ENCODE results near the gene GPC1. TPM values are rescaled to one million over a fixed set of nuclear protein-coding genes. Genes with fewer than 3 reads are reported as not detected.
A peak's percentile ranks its signal among the peaks of the same experiment; 100 is the strongest.
"Not testable (repeated sequence)": the region's sequence is repeated elsewhere in the genome, so short reads cannot be mapped to it uniquely, and the experiment has no call there.

The GPC1 gene
- total RNA-seq (100 to 1,000 TPM in 2 of 4 donors, 10 to 100 TPM in 2; 75.8 to 107 (median 94.8) TPM), polyA plus RNA-seq (118 TPM)
- long read RNA-seq, donor 1, transcript GPC1-201 (9 exons, 3,713 nt): major isoform, 366 of 502 reads
- long read RNA-seq, donor 1, partial matches to known transcripts: 50 of 502 reads
- long read RNA-seq, donor 1, other reads (novel, unspliced or antisense): 86 of 502 reads
- long read RNA-seq, donor 2, transcript GPC1-201 (9 exons, 3,713 nt): major isoform, 227 of 285 reads
- long read RNA-seq, donor 2, partial matches to known transcripts: 34 of 285 reads
- long read RNA-seq, donor 2, other reads (novel, unspliced or antisense): 24 of 285 reads
- long read RNA-seq, donor 3, transcript GPC1-201 (9 exons, 3,713 nt): major isoform, 44 of 153 reads
- long read RNA-seq, donor 3, partial matches to known transcripts: 106 of 153 reads
- long read RNA-seq, donor 3, other reads (novel, unspliced or antisense): 3 of 153 reads
- long read RNA-seq, donor 4, transcript GPC1-201 (9 exons, 3,713 nt): major isoform, 186 of 243 reads
- long read RNA-seq, donor 4, partial matches to known transcripts: 53 of 243 reads
- long read RNA-seq, donor 4, other reads (novel, unspliced or antisense): 4 of 243 reads

GRCh38 chr2:240435457-240435947 is at the start of gene GPC1:
Gene GPC1, plus strand, starts transcription at chr2:240435663. Its CDS starts 256 bp downstream, at chr2:240435919.
- peak within 1 kb of the TSS; percentile 68 for H3K27ac ChIP-seq (ENCODE audit: low read length)
- under 1% methylated on average over 76 of the region's 77 CpGs for WGBS
- no peaks in the 10 kb centered on the region for H3K27me3 ChIP-seq (ENCODE audit: control insufficient read depth, insufficient read depth)
- ATAC-seq (peak; percentile 53 to 79), DNase-seq (peak; percentile 76 to 90 (median 90))
- H3K4me3 ChIP-seq (ENCODE audit: low read length): peak within 1 kb of the TSS; percentile 76
- no peaks in the 10 kb centered on the region for H3K9me3 ChIP-seq (ENCODE audit: control insufficient read depth, low read length)
- intact Hi-C loops (cut with DNase I): loop anchor here in 2 of 4 donors (5.0 to 10.0 kb wide), 3 partner anchors 61 to 141 kb away; no protein-coding TSS in a partner anchor
- no peaks in the 10 kb centered on the region for H3K4me1 ChIP-seq (ENCODE audit: control insufficient read depth, insufficient read depth, low read length)

GRCh38 chr2:240386326-240386725 is 49.1 kb upstream of the GPC1 start:
- ATAC-seq: no peak

GRCh38 chr2:240386743-240387142 is 48.7 kb upstream of the GPC1 start:
- DNase-seq; H3K27me3 ChIP-seq (ENCODE audit: control insufficient read depth, insufficient read depth); ATAC-seq; H3K4me3 ChIP-seq (ENCODE audit: low read length); H3K27ac ChIP-seq (ENCODE audit: low read length); H3K9me3 ChIP-seq (ENCODE audit: control insufficient read depth, low read length); H3K4me1 ChIP-seq (ENCODE audit: control insufficient read depth, insufficient read depth, low read length); intact Hi-C loops (cut with DNase I): not testable (repeated sequence)
- WGBS: 93% methylated on average over 4 of the region's 4 CpGs

More at GRCh38 chr2:240386326-240386725, 49.1 kb upstream of the GPC1 start:
- no peaks in the 10 kb centered on the region for H3K4me1 ChIP-seq (ENCODE audit: control insufficient read depth, insufficient read depth, low read length)
- intact Hi-C loops (cut with DNase I): no loop called here
- peak in 2 of 3 donors; percentile 28 to 43 for DNase-seq
- H3K27me3 ChIP-seq (ENCODE audit: control insufficient read depth, insufficient read depth): no peaks in the 10 kb centered on the region
- no peak overlapping the region for H3K27ac ChIP-seq (ENCODE audit: low read length)
- 87% methylated on average over 12 of the region's 12 CpGs for WGBS
- H3K4me3 ChIP-seq (ENCODE audit: low read length): no peak overlapping the region
- no peaks in the 10 kb centered on the region for H3K9me3 ChIP-seq (ENCODE audit: control insufficient read depth, low read length)

GRCh38 chr2:240387325-240387668 is 48.2 kb upstream of the GPC1 start:
- no peak overlapping the region for H3K27ac ChIP-seq (ENCODE audit: low read length)

GRCh38 chr2:240387669-240388358 is 47.6 kb upstream of the GPC1 start:
- Histone ChIP-seq H3K27me3 (ENCODE audit: control insufficient read depth, insufficient read depth) (no peaks in the 10 kb centered on the region), H3K9me3 (ENCODE audit: control insufficient read depth, low read length) (no peaks in the 10 kb centered on the region), H3K4me1 (ENCODE audit: control insufficient read depth, insufficient read depth, low read length) (no peaks in the 10 kb centered on the region), H3K27ac (ENCODE audit: low read length) (no peak overlapping the region), H3K4me3 (ENCODE audit: low read length) (no peak overlapping the region)
- DNase-seq (peak; percentile 74 to 82 (median 81)), ATAC-seq (peak; percentile 40 to 70)
- intact Hi-C loops (cut with DNase I): no loop called here
- WGBS: 56% methylated on average over 16 of the region's 16 CpGs

More at GRCh38 chr2:240387325-240387668, 48.2 kb upstream of the GPC1 start:
- DNase-seq (no peak), ATAC-seq (no peak)
- intact Hi-C loops (cut with DNase I): no loop called here
- H3K9me3 ChIP-seq (ENCODE audit: control insufficient read depth, low read length): no peaks in the 10 kb centered on the region
- H3K27me3 ChIP-seq (ENCODE audit: control insufficient read depth, insufficient read depth): no peaks in the 10 kb centered on the region
- 53% methylated on average over 9 of the region's 9 CpGs for WGBS
- H3K4me1 ChIP-seq (ENCODE audit: control insufficient read depth, insufficient read depth, low read length): no peaks in the 10 kb centered on the region
- H3K4me3 ChIP-seq (ENCODE audit: low read length): no peak overlapping the region

- Histone ChIP-seq H3K4me3 (ENCODE audit: low read length) (no peak overlapping the region), H3K4me1 (ENCODE audit: control insufficient read depth, insufficient read depth, low read length) (no peaks in the 10 kb centered on the region), H3K9me3 (ENCODE audit: control insufficient read depth, low read length) (no peaks in the 10 kb centered on the region), H3K27ac (ENCODE audit: low read length) (no peak overlapping the region), H3K27me3 (ENCODE audit: control insufficient read depth, insufficient read depth) (no peaks in the 10 kb centered on the region)
- intact Hi-C loops (cut with DNase I): no loop called here
- DNase-seq: peak; percentile 6 to 48 (median 44)
- no peak for ATAC-seq
- 92% methylated on average over 21 of the region's 21 CpGs for WGBS
Observed at GRCh38 chr2:240388471-240389301, 46.8 kb upstream of the GPC1 start.

- Histone ChIP-seq H3K27ac (ENCODE audit: low read length) (no peak overlapping the region), H3K4me3 (ENCODE audit: low read length) (no peak overlapping the region), H3K27me3 (ENCODE audit: control insufficient read depth, insufficient read depth) (no peaks in the 10 kb centered on the region), H3K4me1 (ENCODE audit: control insufficient read depth, insufficient read depth, low read length) (no peaks in the 10 kb centered on the region), H3K9me3 (ENCODE audit: control insufficient read depth, low read length) (no peaks in the 10 kb centered on the region)
- intact Hi-C loops (cut with DNase I): no loop called here
- ATAC-seq (no peak), DNase-seq (peak in 1 of 3 donors; percentile 28)
- 92% methylated on average over 6 of the region's 6 CpGs for WGBS
Observed at GRCh38 chr2:240389302-240389805, 46.1 kb upstream of the GPC1 start.

- H3K27me3 ChIP-seq (ENCODE audit: control insufficient read depth, insufficient read depth): no peaks in the 10 kb centered on the region
- 86% methylated on average over 28 of the region's 28 CpGs for WGBS
- no peaks in the 10 kb centered on the region for H3K9me3 ChIP-seq (ENCODE audit: control insufficient read depth, low read length)
- H3K4me3 ChIP-seq (ENCODE audit: low read length): no peak overlapping the region
- H3K27ac ChIP-seq (ENCODE audit: low read length): no peak overlapping the region
- no peaks in the 10 kb centered on the region for H3K4me1 ChIP-seq (ENCODE audit: control insufficient read depth, insufficient read depth, low read length)
- DNase-seq (peak in 2 of 3 donors; percentile 10 to 24), ATAC-seq (no peak)
- intact Hi-C loops (cut with DNase I): no loop called here
Observed at GRCh38 chr2:240390091-240391073, 45.1 kb upstream of the GPC1 start.

GRCh38 chr2:240391111-240392051 is 44.1 kb upstream of the GPC1 start:
- intact Hi-C loops (cut with DNase I): no loop called here
- Histone ChIP-seq H3K4me3 (ENCODE audit: low read length) (no peak overlapping the region), H3K4me1 (ENCODE audit: control insufficient read depth, insufficient read depth, low read length) (no peaks in the 10 kb centered on the region), H3K27me3 (ENCODE audit: control insufficient read depth, insufficient read depth) (no peaks in the 10 kb centered on the region), H3K27ac (ENCODE audit: low read length) (no peak overlapping the region), H3K9me3 (ENCODE audit: control insufficient read depth, low read length) (no peaks in the 10 kb centered on the region)
- 87% methylated on average over 25 of the region's 25 CpGs for WGBS
- DNase-seq (peak in 2 of 3 donors; percentile 6 to 32), ATAC-seq (no peak)

All from right cardiac atrium (tissue), 5 donors.